Stimulated activated effector memory CD8-positive, alpha-beta T cell treated with anti-CD3 and anti-CD28 coated beads, Interleukin-12 subunit alpha, Interleukin-12 subunit beta, amount 100 ng/mL, for 72 hours (primary cell): Measurements from ENCODE around the gene SPOP.
"Not testable (repeated sequence)": the region's sequence is repeated elsewhere in the genome, so short reads cannot be mapped to it uniquely, and the experiment has no call there.

Experiments
- ATAC-seq: fragments of 150-1000 bp; cut with Tn5 transposase; 2 replicates; pipeline ENCODE4 v1.10.0; 2021
- DNase-seq, 2 donors: peaks; one replicate each; pipeline ENCODE4 v3.0.0; 2021 to 2022; ENCODE audit warnings: low spot score in 2 of 2
- H3K27ac Mint-ChIP-seq: one replicate; pipeline ENCODE4 v1.8.0; 2022; ENCODE audit warnings: mild to moderate bottlenecking, mixed read lengths
- H3K36me3 Mint-ChIP-seq: one replicate; pipeline ENCODE4 v1.8.0; 2022; ENCODE audit warnings: mild to moderate bottlenecking, mixed read lengths
- H3K4me1 Mint-ChIP-seq: one replicate; pipeline ENCODE4 v1.8.0; 2022; ENCODE audit warnings: mixed read lengths
- H3K4me3 Mint-ChIP-seq: one replicate; pipeline ENCODE4 v1.8.0; 2022; ENCODE audit warnings: mild to moderate bottlenecking, mixed read lengths
- H3K9me3 Mint-ChIP-seq: one replicate; pipeline ENCODE4 v1.8.0; 2022; ENCODE audit warnings: mixed read lengths

The SPOP gene

DNA sequence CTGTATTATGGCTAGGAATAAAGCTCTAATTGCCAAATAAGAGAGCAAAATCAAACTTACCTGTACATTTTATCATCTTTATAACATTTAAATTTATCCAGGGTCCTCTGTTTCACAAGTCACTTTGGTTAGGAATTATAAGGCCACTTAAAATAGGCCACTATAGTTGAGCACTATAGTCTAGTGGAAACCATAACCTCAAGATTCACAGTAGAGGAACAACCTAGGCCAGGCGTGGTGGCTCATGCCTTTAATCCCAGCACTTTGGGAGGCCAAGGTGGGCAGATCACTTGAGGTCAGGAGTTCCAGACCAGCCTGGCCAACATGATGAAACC lies 31.9 kb downstream of the SPOP start:
- ATAC-seq, H3K9me3 Mint-ChIP-seq, DNase-seq: not testable (repeated sequence)
- peak overlapping the region; percentile 43 for H3K4me3 Mint-ChIP-seq
- peaks cover 17% of the 10 kb centered on the region for H3K36me3 Mint-ChIP-seq
- H3K4me1 Mint-ChIP-seq: peaks cover 46% of the 10 kb centered on the region
- peak overlapping the region; percentile 15 for H3K27ac Mint-ChIP-seq

- Mint-ChIP-seq H3K4me1 (peaks cover 46% of the 10 kb centered on the region), H3K4me3 (no peak overlapping the region)
Observed at GRCh38 chr17:49645654-49646053, 32.2 kb downstream of the SPOP start.

DNA sequence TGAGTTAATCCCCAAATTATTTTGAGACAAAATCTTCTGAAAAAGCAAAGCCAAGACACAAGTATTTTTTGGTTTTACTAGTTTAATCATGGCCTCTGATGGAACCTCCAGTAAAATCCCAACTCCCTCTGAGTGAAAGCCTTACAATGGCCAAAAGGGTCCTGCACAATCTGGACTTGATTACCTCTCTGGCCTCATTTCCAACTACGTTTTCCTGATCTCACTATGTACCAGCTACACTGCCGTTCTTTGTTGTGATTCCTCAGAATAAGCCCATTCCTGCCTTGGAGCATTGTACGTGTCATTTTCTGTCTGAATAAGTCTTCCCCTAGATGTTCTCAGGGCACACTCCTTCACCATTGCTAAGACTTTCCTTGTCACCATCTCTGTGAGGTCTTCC lies 37.3 kb downstream of the SPOP start:
- Mint-ChIP-seq H3K9me3 (no peaks in the 10 kb centered on the region), H3K4me3 (no peak overlapping the region), H3K4me1 (peaks cover 26% of the 10 kb centered on the region), H3K36me3 (peaks cover 26% of the 10 kb centered on the region), H3K27ac (no peak overlapping the region)
- no peak for DNase-seq
- no peak for ATAC-seq

More at GRCh38 chr17:49645654-49646053, 32.2 kb downstream of the SPOP start:
- peaks cover 21% of the 10 kb centered on the region for H3K36me3 Mint-ChIP-seq
- peak overlapping the region; percentile 15 for H3K27ac Mint-ChIP-seq
- ATAC-seq (no peak), DNase-seq (no peak)
- no peaks in the 10 kb centered on the region for H3K9me3 Mint-ChIP-seq

- H3K4me1 Mint-ChIP-seq: peaks cover 16% of the 10 kb centered on the region
- H3K27ac Mint-ChIP-seq: no peak overlapping the region
- H3K4me3 Mint-ChIP-seq: no peak overlapping the region
- H3K36me3 Mint-ChIP-seq: peaks cover 26% of the 10 kb centered on the region
- DNase-seq (no peak), ATAC-seq (no peak)
- H3K9me3 Mint-ChIP-seq: no peaks in the 10 kb centered on the region
Observed at GRCh38 chr17:49638818-49639217, 39.1 kb downstream of the SPOP start.

DNA sequence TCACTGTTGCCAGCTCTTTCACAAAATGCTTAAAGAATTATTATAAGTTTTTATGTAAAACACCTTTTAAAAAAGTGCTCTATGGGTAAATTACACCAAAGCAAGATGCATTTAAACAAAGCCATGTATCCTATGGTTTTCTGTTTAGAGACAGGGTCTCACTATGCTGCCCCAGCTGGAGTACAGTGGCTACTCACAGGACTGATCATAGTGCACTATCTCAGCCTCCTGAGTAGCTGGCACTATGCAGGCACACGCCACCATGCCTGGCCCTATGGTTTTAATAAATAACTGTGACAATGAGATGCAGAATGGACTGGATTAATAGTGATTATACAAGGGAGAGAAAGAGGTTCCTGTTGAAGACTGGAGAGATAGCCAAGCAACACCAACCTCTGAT lies 40.2 kb downstream of the SPOP start:
- Mint-ChIP-seq H3K4me3 (no peak overlapping the region), H3K27ac (peak overlapping the region; percentile 27), H3K9me3 (no peaks in the 10 kb centered on the region), H3K4me1 (peaks cover 16% of the 10 kb centered on the region), H3K36me3 (peaks cover 19% of the 10 kb centered on the region)
- no peak for ATAC-seq
- no peak for DNase-seq

- ATAC-seq (no peak), DNase-seq (no peak)
- Mint-ChIP-seq H3K4me3 (no peak overlapping the region), H3K4me1 (peaks cover 16% of the 10 kb centered on the region), H3K36me3 (peaks cover 19% of the 10 kb centered on the region), H3K9me3 (no peaks in the 10 kb centered on the region), H3K27ac (peak overlapping the region; percentile 27)
Observed at GRCh38 chr17:49637050-49637449, 40.8 kb downstream of the SPOP start.

- H3K27ac Mint-ChIP-seq: no peak overlapping the region
- peaks cover 13% of the 10 kb centered on the region for H3K4me1 Mint-ChIP-seq
- H3K36me3 Mint-ChIP-seq: peaks cover 10% of the 10 kb centered on the region
Observed at GRCh38 chr17:49635121-49635520, 42.8 kb downstream of the SPOP start.

DNA sequence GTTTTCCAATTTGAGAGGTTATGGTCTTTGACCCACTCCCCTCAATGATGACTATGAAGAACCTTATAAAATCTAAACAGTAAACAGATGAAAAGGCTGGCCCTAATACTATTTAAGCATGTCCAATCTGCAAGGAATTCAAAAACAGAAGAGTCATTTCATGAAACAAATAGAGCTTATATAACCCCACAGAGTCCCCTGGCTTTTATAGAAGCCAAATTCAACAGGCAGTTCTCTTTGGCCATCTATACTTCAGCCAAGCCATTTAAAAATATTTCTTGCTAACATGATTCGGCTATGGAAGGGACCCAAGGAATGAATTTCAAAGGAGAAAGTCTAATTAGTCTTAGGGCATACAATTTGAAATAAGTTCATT lies 43.4 kb downstream of the SPOP start:
- DNase-seq: no peak
- Mint-ChIP-seq H3K36me3 (peaks cover 10% of the 10 kb centered on the region), H3K27ac (no peak overlapping the region), H3K4me3 (no peak overlapping the region), H3K4me1 (peaks cover 13% of the 10 kb centered on the region), H3K9me3 (no peaks in the 10 kb centered on the region)
- no peak for ATAC-seq

More at GRCh38 chr17:49635121-49635520, 42.8 kb downstream of the SPOP start:
- H3K9me3 Mint-ChIP-seq: no peaks in the 10 kb centered on the region
- ATAC-seq (no peak), DNase-seq (no peak)
- H3K4me3 Mint-ChIP-seq: no peak overlapping the region

- DNase-seq: no peak
- no peak overlapping the region for H3K27ac Mint-ChIP-seq
- H3K4me3 Mint-ChIP-seq: no peak overlapping the region
- H3K36me3 Mint-ChIP-seq: peaks cover 10% of the 10 kb centered on the region
- peaks cover 13% of the 10 kb centered on the region for H3K4me1 Mint-ChIP-seq
- H3K9me3 Mint-ChIP-seq: no peaks in the 10 kb centered on the region
- no peak for ATAC-seq
Observed at GRCh38 chr17:49633762-49634484, 44.0 kb downstream of the SPOP start.

- H3K36me3 Mint-ChIP-seq: peaks cover 10% of the 10 kb centered on the region
- no peak overlapping the region for H3K27ac Mint-ChIP-seq
- no peak for ATAC-seq
- peaks cover 13% of the 10 kb centered on the region for H3K4me1 Mint-ChIP-seq
- no peak for DNase-seq
- H3K9me3 Mint-ChIP-seq: no peaks in the 10 kb centered on the region
- H3K4me3 Mint-ChIP-seq: no peak overlapping the region
Observed at GRCh38 chr17:49633250-49633649, 44.6 kb downstream of the SPOP start.

DNA sequence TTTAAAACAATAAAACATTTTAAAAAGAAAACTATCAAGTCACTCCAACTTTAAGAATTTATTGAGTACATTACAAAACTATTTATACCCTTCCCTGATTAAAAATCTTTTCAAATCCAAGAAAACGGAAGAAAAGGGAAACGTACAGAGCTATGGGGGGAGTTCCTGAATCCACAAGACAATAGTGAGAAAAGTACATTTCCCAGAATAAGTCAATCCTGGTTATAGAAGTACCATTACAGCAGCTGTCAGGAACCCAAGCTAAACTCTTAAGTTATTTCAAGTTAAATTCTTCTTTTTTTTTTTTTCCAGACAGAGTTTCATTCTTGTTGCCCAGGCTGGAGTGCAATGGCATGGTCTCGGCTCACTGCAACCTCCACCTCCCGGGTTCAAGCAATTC lies 45.7 kb downstream of the SPOP start:
- ATAC-seq (no peak), DNase-seq (no peak)
- H3K4me1 Mint-ChIP-seq: peaks cover 13% of the 10 kb centered on the region
- H3K4me3 Mint-ChIP-seq: no peak overlapping the region
- H3K36me3 Mint-ChIP-seq: peaks cover 10% of the 10 kb centered on the region
- H3K9me3 Mint-ChIP-seq: no peaks in the 10 kb centered on the region
- H3K27ac Mint-ChIP-seq: no peak overlapping the region

- Mint-ChIP-seq H3K36me3 (peaks cover 12% of the 10 kb centered on the region), H3K9me3 (no peaks in the 10 kb centered on the region), H3K4me3 (no peak overlapping the region), H3K4me1 (peaks cover 13% of the 10 kb centered on the region), H3K27ac (no peak overlapping the region)
- ATAC-seq: no peak
- no peak for DNase-seq
Observed at GRCh38 chr17:49631496-49631895, 46.4 kb downstream of the SPOP start.

DNA sequence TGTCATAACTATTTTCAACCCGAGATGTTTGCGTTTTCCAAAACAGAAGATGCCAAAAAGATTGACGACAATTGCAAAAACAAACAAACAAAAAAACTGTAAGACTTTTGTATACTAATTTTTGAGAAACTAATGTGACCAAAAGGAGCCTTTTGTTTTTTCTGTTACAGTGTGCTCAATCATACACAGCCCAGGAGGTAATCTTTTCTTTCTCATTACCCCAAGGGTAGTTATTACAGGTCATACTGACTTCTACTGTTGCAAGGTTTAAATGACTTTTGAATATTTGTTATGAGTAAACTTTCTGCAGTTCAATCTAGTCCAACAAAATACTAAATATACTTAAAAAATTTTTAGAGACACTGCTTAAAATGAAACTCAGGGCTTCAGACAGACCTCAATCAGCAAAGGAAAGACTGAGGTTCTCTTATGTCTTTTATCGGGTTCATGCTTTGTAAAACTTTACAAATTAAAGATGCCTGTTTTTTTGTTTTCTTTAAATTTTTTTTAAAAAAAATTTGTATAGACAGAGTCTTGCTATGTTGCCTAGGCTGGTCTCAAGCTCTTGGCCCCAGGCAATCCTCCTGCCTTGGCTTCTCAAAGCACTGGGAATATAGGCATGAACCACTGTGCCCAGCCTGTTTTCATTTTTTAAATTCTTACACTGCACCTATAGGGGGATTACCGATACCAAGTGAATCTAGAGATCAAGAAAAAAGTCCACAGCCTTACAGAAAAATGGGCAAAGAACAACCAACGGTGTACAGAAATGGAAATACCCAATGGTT lies 47.6 kb downstream of the SPOP start:
- no peak overlapping the region for H3K4me3 Mint-ChIP-seq
- H3K36me3 Mint-ChIP-seq: peaks cover 7% of the 10 kb centered on the region
- ATAC-seq (peak; percentile 43), DNase-seq (no peak)
- H3K27ac Mint-ChIP-seq: no peak overlapping the region
- H3K9me3 Mint-ChIP-seq: no peaks in the 10 kb centered on the region
- H3K4me1 Mint-ChIP-seq: peaks cover 13% of the 10 kb centered on the region

DNA sequence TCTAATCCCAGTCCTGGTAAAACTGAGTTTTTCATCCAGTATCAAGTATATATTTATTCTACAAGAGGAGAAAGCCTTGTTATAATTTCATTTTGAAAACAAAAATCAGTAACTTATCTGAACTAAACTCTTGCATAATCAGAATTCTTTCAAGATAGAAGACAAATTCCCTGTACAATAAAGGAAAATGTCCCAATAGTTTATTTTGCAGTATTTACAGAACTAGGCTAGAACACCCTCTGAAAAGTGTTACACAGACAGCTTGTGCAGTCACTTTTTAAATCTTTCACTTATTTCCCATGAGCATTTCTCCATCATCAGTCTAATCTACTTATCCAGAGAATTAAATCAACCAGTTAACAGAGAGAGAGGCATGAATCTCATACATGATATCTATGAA lies 48.5 kb downstream of the SPOP start:
- H3K4me1 Mint-ChIP-seq: peaks cover 13% of the 10 kb centered on the region
- no peak overlapping the region for H3K27ac Mint-ChIP-seq
- peaks cover 7% of the 10 kb centered on the region for H3K36me3 Mint-ChIP-seq
- no peak overlapping the region for H3K4me3 Mint-ChIP-seq
- ATAC-seq: no peak
- no peaks in the 10 kb centered on the region for H3K9me3 Mint-ChIP-seq
- DNase-seq: no peak

- H3K9me3 Mint-ChIP-seq: no peaks in the 10 kb centered on the region
- peaks cover 6% of the 10 kb centered on the region for H3K4me1 Mint-ChIP-seq
- DNase-seq (no peak), ATAC-seq (no peak)
- H3K36me3 Mint-ChIP-seq: peaks cover 41% of the 10 kb centered on the region
- H3K27ac Mint-ChIP-seq: no peak overlapping the region
- no peak overlapping the region for H3K4me3 Mint-ChIP-seq
Observed at GRCh38 chr17:49624896-49625295, 53.0 kb downstream of the SPOP start.

DNA sequence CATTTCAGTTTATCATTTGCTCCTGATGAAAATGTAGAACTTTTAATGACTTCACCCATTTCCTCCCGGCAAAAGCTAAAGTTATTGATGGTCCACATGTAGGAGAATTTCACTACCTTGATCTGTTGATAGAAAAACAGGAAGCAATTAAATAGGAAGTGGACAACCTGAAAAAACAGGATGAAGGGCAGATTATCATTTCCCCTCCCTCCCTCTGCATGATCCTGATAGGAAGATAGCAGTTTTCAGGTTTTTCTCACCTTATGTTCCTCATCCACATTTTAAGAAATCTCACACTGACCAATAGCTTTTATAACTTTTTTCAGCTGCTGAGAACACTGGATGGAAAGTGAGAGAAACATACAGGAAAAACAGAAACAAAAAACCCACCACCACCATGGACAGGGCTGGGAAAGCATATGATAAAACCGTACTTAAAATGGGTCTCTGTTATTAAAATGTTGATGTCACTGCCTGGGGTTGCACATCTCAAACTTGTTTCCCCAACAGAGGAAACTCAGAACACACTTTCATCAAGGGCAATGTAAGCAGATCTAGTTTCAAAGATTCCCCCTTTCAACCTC lies 55.9 kb downstream of the SPOP start:
- H3K4me3 Mint-ChIP-seq: no peak overlapping the region
- H3K4me1 Mint-ChIP-seq: no peaks in the 10 kb centered on the region
- no peaks in the 10 kb centered on the region for H3K9me3 Mint-ChIP-seq
- ATAC-seq: no peak
- no peak for DNase-seq
- H3K36me3 Mint-ChIP-seq: peaks cover 69% of the 10 kb centered on the region
- H3K27ac Mint-ChIP-seq: no peak overlapping the region
